A172 (cell line): Measurements from ENCODE around the gene MRO. TPM values are rescaled to one million over a fixed set of nuclear protein-coding genes. Genes with fewer than 3 reads are reported as not detected.
"Not testable (repeated sequence)": the region's sequence is repeated elsewhere in the genome, so short reads cannot be mapped to it uniquely, and the experiment has no call there.

Source experiments
- DNase-seq: peaks from one replicate; pipeline ENCODE4 v3.0.0-alpha.2; 2015; ENCODE audit warnings: low spot score
- total RNA-seq: library from RNA; depleted of rRNA; stranded (reverse); fragments of >200 nt; shearing (Covaris generic); gene quantifications from 2 replicates; pipeline ENCODE4 v1.2.3, GENCODE V29; 2014

MRO gene
- total RNA-seq, 1 experiment from 2014 or later: 0.03 TPM

DNA sequence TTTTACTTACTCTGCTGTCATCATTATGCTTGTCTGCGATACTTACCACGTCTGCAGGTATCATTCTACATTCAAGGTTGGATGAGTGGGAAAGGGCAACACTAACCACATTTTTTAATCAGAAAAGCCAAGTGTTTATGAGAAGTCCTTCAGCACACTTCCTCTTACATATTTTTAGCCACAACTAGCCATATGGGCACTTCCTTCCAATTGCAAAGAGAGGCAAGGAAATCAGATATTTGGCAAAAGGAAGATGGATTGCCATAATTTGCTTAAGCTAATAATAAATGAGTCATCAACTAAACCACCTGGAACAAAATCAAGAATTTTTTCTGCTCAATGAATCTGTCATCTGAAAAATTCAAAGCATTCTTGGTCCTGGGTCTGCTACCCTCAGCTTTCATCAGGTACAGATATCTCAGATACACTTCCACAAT, 16.7 kb upstream of the MRO start:
- DNase-seq: peak; percentile 72

DNA sequence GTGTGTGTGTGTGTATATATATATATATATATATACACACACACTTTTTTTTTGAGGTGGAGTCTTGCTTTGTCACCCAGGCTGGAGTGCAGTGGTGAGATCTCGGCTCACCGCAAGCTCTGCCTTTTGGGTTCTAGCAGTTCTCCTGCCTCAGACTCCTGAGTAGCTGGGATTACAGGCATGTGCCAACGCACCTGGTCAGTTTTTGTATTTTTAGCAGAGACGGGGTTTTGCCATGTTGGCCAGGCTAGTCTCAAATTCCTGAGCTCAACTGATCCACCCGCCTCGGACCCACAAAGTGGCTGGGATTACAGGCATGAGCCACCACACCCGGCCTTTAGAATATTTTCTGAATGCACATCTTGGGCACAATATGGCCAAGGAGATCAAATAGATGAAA, 13.7 kb upstream of the MRO start:
- DNase-seq: not testable (repeated sequence)

DNA sequence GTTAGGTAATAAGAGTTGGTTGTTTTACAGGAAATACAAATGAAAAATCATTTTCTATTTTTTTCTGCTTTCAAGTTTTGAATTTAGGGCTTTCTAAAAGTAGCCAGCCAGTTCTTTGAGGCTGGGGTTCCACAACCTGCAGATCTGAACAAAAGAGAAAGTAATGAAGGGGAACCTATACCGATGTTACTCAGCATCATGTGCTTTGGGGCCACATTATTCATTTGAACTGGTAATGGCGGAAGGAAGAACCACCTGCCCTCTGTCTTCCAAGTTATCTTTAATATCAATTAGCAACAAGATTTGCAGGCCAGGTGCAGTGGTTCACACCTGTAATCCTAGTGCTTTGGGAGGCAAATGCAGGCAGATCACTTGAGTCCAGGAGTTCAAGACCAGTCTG, 12.9 kb upstream of the MRO start:
- DNase-seq: no peak

DNA sequence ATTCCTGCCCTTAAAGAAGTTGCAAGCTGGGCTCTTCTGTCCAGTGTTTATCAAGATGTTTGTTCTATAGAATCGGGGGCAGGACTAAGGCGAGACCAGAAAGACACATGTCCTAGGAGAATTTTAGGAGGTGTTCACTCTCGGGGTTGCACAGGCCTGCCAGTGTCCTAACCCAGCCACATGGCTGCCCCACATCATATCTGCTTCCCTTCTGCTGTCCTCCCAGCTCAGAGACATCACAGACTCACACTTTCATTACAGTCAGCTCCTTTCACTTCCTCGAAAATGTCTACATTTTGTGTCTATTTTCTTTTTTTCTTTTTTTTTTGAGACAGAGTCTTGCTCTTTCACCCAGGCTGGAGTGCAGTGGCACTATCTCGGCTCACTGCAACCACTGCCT, 10.7 kb upstream of the MRO start:
- no peak for DNase-seq

DNA sequence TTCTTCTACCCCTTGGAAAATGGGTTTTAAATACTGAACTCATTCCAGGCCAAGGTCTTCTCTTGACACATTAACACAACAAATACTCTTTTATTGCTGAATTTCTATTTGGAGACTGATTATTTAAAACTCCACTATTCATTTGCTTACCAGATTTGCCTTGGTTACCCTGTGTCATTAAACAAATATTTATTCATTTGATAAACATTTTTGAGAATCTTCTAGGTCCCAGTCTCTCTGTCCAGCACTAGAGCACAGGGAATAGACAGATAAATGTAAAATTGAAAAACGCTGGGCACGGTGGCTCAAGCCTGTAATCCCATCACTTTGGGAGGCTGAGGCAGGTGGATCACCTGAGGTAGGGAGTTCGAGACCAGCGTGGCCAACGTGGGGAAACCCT, 9.8 kb upstream of the MRO start:
- no peak for DNase-seq

DNA sequence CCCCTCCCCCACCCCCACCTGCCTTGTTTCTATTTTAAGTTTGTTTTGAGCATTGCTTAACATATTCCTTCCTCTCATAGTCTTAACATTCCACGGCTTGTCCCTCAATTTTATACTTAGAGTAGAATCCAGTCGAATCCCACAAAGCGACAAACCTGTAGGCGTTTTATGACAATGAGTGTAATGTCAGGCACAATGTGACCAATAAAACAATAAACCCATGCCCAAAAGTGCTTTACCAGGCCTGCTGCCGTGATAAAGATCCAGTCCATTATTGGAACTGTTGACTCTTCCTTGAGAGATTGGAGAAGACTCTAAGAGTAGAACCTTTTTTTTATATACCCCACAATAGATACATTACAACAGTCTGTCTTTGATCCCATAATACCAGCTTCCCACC, 6.2 kb upstream of the MRO start:
- DNase-seq: no peak

DNA sequence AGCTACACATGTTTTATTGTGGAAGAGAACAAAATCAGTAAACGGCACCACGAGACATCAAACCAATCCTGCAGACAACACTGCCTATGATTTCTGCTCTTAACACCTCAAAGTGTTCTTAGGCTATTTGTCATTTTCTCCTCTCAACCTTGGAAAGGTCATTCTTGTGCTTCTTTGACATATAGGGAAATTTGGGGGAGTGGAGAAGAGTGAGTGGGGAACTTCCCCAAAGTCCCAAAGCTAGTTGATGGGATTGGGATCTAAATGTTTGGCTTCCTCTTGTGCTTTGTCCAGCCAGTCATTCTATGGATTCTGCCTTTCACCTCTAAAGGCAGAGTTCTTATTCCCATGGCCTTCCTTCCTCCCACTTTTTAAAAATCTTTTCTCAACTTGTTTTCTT, 5.8 kb upstream of the MRO start:
- no peak for DNase-seq

DNA sequence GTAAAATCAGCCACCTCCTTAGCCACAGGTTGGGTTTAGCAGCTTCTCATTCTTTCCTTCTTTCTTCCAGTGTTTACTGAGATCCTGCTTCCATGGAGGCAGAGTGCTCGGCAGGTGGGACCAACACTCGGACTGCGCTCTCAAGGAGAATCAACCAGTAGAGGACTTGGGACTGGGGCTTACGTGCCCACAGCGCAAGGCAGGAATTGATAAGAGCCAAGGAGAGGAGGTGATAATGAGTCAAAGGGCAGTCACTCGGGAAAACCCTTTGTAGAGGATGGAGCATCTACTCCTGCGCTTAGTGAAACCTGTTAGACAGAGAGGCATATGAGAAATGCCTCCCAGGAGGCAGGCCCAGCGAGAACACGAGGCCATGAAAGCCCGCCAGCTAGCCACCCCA, 2.9 kb upstream of the MRO start:
- no peak for DNase-seq

DNA sequence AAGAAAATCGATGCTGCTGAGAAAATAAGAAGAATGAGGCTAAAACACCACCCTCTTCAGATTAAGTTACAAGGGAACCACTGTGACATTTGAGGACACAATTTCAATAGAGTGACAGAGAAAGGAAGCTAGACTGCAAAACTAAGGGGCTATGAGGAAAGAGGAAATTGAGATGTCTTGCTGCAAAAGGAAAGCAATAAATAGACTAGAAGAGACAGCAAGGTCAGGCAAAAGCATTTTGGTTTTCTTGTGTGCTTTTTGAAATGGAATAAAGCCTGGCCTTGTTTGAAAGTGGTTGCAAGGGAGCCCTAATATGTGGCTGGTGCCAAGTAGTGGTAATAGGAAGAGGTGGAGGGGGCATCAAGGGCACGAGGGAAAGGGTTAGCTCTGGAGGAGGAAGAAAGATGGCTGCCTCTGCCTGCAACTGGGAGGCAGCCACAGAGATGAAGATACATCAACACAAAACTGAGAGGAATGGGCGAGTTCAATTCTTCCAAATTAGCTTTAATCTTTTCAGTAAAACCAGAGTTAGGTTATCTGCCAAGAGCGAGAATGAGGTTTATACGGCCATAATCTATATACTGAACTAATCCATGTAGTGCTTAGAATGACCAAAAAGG, 1.2 kb upstream of the MRO start:
- DNase-seq: no peak

DNA sequence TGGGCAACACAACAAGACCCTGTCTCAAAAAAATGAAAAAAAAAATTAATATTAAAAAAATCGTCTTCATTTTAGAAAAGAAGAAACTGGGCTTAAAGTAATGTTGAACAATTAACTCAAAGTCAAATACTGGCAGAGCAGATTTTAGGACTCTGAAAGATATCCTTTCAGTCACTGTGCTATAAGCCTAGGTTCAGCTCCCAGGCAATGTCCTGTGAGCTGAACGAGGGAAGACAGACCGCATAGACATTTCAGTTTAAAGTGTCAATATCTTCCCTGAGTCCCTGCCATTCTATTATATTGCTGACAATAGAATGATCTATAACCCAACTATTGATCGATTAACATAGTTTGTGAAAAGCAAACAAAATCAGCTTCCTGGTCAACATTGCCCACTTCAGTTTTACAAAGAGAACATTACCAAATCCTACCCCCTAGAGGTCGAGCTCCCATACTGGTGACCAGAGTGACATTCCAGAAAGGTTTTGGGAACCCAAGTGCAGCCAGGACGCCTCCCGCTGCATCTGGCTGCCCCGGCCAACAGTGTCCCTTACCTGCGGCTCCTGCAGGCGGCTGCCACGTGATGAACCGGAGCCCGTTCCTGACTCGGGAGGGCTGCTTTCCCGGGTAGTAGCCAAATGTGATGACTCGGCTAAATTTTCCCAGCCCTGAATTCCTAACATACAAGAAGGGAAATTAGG, 639 bp downstream of the MRO start:
- DNase-seq: no peak

DNA sequence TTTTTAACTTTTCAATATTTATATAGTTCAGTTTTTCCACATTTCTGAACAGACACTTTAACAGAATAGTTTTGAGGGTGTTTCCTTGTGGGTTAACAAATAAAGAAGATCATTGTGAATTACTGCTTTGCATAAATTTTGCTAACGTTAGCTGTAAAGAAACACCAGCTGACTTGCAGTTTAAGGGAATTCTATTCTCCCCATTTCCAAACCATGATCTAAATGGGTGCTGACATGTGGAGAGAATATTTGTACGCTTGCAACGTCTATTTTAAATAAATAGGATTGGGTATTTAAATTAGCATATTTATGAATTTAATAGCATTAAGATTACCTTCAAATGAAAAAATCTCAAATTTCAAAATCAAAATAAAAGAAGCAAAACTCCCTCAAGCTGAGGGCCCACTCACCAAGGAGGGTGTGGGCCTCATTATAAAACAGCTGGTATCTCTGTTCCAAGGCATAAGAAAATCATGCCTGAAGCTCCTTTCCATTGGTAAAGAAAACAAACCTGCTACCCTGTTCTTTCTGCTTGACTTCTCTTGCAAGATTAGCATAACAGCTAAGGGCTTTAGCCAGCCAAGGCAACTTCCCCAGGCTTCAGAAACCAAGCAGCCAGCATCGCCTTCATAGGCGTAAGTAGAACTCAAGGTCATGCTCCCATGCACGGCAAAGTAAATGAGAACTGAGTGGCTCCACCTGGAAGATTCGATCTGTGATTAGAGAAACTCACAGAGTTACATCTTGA, 3.2 kb downstream of the MRO start:
- no peak for DNase-seq

DNA sequence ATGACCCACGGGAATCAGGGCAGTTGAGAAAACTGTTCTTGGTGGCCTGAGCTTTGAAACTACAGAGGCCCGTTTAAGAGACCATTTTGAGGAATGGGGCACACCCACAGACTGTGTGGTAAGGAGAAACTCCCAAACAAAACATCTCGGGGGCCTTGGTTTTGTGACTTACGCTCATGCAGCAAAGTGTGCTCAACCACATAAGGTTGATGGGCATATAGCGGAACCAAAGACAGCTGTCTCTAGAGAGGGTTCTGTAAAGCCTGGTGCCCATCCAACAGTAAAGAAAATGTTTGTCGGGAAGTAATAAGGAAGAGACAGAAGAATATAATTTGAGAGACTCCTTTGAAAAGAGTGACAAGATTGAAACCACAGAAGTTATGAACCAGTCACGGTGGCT, 5.4 kb downstream of the MRO start:
- DNase-seq: no peak

DNA sequence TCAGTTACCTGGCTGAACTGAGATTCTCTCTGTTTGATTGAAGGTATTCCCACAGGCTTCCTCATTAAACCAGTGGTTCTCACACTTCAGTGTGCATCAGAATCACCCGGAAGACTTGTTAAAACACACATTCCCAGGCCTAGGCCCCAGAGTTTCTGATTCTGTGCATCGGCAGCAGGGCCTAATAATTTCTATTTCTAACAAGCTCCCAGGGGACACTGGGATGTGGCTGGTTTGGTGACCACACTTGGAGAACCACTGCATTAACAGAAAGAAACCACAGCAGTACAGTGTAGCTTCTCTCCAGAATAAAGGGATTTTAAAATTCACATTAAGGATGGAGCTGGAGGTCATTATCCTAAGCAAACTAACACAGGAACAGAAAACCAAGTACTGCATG, 6.5 kb downstream of the MRO start:
- DNase-seq: no peak

DNA sequence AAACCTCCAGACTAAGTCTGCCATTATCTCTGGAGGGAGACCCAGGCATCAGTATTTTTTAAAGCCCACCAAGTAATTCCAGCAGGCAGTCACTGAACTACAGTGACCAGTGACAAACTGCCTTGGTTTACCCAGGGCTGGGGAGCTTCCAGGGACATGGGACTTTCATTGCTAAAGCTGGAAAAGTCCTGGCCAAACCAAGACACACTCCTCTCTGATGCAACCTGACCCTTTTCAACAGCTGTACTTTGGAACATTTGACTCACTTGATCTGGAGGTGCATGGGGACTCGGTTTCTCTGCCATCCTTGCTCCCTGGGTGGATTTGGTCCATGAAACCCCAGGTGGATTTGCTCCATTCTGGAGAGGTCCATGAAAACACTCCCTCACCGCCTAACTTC, 7.0 kb downstream of the MRO start:
- no peak for DNase-seq

DNA sequence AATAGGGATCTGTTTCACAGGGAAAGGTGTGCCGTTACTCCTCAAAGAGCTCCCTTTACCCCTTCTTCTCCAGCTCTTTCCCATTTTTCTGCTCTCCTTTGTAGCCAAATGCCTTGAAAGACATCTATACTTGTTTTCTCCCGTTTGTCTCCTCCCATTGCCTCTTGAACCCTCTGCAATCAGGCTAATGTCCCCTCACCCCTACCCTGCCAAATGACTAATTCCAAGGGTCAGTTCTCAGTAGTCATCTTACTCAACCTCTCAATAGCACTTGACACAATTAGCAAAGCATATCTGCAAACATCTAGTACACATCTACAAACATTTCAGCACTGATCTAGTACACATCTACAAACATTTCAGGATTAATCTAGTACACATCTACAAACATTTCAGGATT, 12.6 kb downstream of the MRO start:
- no peak for DNase-seq

DNA sequence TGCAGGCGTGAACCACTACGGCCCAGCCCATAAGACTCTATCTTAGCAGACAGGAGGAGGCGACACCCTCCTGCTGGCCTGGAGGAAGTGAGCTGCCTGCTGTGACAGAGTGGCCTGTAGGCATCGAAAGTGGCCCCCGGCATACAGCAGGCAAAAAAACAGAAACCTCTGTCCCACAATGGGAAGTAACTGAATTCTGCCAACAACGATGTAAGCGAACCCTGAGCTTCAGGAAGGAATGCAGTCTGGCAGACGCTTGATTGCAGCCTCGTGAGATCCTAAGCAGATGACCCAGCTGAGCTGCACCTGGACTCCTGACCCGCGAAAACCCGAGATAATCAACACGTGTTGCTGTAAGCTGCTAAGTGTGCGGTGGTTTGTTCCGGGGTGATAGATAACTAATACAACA, 13.6 kb downstream of the MRO start:
- DNase-seq: no peak

DNA sequence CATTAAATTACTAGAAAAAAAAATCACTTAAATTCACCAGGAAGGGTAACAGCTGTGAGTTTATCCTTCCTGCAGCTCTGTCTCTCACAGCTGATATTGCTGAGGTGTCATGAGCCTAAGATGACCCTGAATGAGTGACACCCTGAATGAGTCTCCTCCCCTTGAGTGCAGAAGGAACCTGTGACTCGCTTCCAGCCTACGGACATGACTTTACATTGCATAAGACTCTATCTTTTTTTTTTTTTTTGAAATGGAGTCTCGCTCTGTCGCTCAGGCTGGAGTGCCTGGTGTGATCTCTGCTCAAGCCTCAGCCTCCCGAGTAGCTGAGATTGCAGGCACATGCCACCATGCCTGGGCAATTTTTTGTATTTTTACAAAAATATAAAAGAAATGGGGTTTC, 14.1 kb downstream of the MRO start:
- DNase-seq: no peak

DNA sequence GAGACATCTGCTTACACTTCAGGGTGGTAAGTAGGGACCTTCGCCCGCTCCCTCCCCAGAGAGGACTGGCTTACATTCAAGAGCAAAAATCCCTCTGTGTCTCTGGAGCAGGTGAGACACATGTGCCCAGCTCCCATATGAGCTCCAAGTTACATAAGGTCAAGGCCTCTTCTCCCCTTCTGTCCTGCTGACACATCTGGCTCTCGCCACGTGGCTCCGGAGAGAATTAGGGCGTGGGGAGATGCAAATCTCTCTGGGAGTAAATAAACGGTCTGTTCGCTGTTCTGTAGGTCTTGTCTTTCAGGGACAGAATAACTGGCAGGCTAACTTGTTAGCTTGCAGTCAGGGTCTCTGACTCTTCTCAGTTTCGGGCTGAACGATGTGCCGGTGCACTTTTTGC, 16.2 kb downstream of the MRO start:
- no peak for DNase-seq

DNA sequence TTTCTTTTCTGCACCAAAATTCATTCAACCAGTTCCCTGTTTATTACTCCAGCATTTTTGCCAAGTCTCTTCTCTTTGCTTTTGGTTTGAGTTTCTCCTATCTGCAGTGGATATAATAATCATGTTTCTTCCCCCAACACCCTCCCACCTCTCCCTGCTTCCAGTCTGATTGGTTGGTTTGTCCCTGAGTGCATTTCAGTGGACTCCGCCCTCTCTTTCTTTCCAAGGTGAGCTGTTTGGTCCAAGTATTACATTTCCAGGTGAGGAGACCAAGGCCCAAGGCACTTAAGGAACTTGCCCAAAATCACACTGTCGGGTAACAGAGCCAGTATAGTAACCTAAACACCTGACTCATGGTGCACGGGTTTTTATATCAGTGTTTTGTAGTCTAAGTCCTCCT, 17.7 kb downstream of the MRO start:
- DNase-seq: no peak

DNA sequence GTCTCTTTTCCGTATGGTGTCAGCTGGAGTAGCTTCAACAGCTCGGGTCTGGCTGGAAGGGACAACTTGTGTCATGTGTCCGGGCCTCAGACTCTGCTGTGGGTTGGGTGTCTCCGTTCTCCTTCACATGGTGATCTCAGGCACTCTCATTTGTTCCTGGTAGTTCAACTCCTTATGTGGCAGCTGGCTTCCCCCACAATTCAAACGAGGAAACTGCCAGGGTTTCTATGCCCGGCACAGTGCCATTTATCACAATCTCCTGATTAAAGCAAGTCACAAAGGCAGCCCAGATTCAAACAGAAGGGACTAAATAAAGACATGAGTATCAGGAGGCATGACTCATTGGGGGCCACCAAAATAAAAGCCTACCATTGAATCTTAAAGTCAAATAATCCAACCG, 22.7 kb downstream of the MRO start:
- DNase-seq: no peak

DNA sequence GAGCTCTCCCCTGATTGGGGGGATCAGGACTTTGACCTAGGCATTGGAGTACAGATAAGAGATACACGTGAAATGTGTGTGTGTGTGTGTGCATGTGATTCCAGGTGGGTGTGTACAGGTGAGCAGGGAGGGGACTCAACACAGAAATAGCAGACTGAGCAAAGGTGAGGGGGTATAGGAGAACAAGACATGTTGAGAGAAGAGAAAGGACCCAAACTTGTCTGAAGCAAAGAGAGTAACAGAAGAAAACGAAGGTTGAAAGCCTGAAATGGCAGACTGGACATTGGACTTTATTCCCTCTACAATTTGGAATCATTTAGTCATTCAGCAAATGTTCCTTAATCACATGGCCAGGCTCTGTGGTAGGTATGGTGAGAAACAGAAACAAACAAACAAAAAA, 23.3 kb downstream of the MRO start:
- no peak for DNase-seq

DNA sequence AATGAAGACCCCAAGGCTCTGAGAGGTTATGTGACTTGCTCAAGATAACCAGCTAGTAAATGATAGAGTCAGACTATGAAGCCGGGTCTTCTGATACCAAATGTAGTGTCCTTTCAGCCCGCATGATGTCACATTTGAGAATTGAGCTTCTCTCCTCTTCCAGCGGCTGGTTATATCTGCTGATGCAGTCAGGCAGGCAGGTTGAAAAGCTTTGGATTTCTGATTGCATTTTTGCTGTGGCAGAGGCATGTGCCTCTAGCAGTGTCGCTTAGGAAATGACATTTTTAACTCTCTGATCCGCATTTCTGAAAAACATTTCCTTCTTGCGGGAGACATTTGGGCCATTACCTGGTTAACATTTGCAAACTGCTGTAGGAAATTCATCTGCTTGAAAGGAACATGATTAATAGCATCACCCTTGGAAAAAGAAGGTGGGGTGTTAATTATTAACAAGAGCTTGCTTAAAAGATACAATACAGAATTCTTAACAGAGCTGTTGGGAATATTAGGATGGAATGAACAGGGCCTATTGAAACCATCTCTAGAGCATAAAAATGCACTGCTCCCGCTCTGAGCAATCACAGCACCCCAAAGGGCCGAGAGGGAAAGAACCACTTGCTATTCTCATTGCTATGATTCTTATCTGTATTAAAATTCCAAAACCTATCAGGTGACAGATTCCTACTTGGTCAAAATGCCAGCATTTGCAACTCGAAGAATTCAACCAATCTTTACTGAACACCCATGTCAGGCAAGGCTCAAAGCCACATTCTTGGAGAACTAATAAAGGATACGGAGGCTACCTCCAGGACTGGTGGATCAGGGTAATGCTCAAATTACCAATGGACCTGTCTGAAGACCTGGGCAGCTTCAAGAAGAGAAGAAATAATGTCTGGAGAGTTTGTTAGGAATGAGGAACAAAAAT, 25.9 kb downstream of the MRO start:
- DNase-seq: no peak
